ENCODE results near the gene ADORA2A. TPM values are rescaled to one million over a fixed set of nuclear protein-coding genes. Genes with fewer than 3 reads are reported as not detected.

The ADORA2A gene
- total RNA-seq, 1 experiment from 2014 or later = 3.6 TPM

DNA sequence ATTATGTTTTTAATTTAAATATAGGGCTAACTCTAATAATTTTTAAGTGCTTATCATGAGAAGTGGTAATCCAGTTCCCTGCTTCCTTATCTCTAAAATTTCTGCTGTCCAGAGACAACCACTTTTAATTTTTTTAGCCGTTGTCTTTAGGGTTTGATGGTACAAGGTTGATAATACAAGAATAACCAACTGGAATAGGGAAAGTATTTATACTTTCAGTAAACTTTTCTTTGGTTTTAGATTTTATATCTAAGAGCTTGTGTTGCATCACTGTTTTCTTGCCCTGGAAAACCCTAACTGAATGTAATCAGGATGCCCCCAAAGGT lies 46.5 kb upstream of the ADORA2A start:
- intact Hi-C loops (cut with micrococcal nuclease) = no loop called here
- H3K36me3 ChIP-seq (ENCODE audit: control insufficient read depth in 1 of 2, insufficient read depth in 2 of 2, low read length in 2 of 2) = peaks cover 5 to 6% of the 10 kb centered on the region in 2 experiments; a peak in 3 of 4 replicates

DNA sequence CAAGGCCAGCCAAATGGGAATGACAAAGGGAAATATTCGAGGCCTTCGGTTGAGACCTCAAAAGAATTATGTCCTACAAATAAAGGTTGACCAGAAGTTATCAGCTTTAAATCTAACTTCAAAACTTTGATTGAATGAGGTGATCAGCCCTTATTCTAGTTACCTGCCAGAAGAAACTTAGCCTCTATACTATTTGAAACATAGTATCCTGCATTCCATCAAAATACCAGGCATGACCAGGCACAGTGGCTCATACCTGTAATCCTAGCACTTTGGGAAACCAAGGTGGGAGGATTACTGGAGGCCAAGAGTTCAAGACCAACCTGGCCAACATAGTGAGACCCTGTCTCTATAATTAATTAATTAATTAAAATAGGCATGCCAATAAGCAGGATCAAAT lies 44.3 kb upstream of the ADORA2A start:
- ATAC-seq (no peak), DNase-seq (ENCODE audit: low read depth, low spot score) (no peak)
- ChIA-PET CTCF (no interaction called here), RAD21 (ENCODE audit: low non-redundant PET in 1 of 2, low total read pairs in 2 of 2, uncharacterized antibody in 2 of 2, unreplicated experiment in 2 of 2) (no interaction called here), POLR2A (no interaction called here)
- Histone ChIP-seq H3K4me1 (ENCODE audit: control insufficient read depth in 1 of 2, insufficient read depth in 2 of 2, low read length in 2 of 2) (no peaks in the 10 kb centered on the region), H3K79me2 (ENCODE audit: insufficient read depth, low read length) (no peaks in the 10 kb centered on the region), H2AFZ (ENCODE audit: low read depth, low read length, poor library complexity, severe bottlenecking) (no peak overlapping the region), H3K36me3 (ENCODE audit: control insufficient read depth in 1 of 2, insufficient read depth in 2 of 2, low read length in 2 of 2) (peaks cover 0 to 6% of the 10 kb centered on the region in 2 experiments; a peak in 3 of 4 replicates), H3K9ac (ENCODE audit: low read length) (no peak overlapping the region), H3K27ac (ENCODE audit: low read depth, low read length) (no peak overlapping the region), H3K9me2 (ENCODE audit: insufficient read depth) (no peaks in the 10 kb centered on the region), H3K27me3 (ENCODE audit: insufficient read depth, low read length) (no peaks in the 10 kb centered on the region), H3K9me3 (ENCODE audit: control insufficient read depth in 1 of 2, insufficient read depth in 1 of 2, low read depth in 1 of 2, low read length in 2 of 2) (no peaks in the 10 kb centered on the region), H4K20me1 (ENCODE audit: insufficient read depth) (no peaks in the 10 kb centered on the region), H3K4me3 (replicated peaks in 1 of 2; ENCODE audit: low read depth in 1 of 2, low read length in 2 of 2) (no peak overlapping the region), H3K4me2 (ENCODE audit: low read length) (no peak overlapping the region)
- intact Hi-C loops (cut with micrococcal nuclease) = no loop called here
- no TSS peak for BruUV-seq (replicated peaks)
- TF ChIP-seq CEBPB (IDR thresholded peaks at IDR 0.05; ENCODE audit: low read depth) = no peak
- TF ChIP-seq SIN3A (IDR thresholded peaks at IDR 0.05; ENCODE audit: low read depth) = no peak
- TF ChIP-seq TCF7L2 (IDR thresholded peaks at IDR 0.05; ENCODE audit: borderline replicate concordance, extremely low read depth, insufficient read depth, insufficient read length) = no peak
- TF ChIP-seq ZNF274 (IDR thresholded peaks at IDR 0.05; ENCODE audit: low read depth, low read length) = no peak
- no peak for TF ChIP-seq YY1 (IDR thresholded peaks at IDR 0.05; ENCODE audit: extremely low read depth, insufficient replicate concordance, low read depth, low read length)
- no peak for TF ChIP-seq EZH2 (IDR thresholded peaks at IDR 0.05)
- TF ChIP-seq RAD21 (IDR thresholded peaks at IDR 0.05; ENCODE audit: low read depth) = no peak
- TF ChIP-seq CBX3 (IDR thresholded peaks at IDR 0.05; ENCODE audit: low read depth) = no peak
- TF ChIP-seq POLR2AphosphoS5 (IDR thresholded peaks at IDR 0.05; ENCODE audit: low read depth, low read length) = no peak
- TF ChIP-seq SRF (IDR thresholded peaks at IDR 0.05; ENCODE audit: low read depth) = no peak
- no peak for TF ChIP-seq FOSL1 (IDR thresholded peaks at IDR 0.05; ENCODE audit: low read depth)
- no peak for TF ChIP-seq JUND (IDR thresholded peaks at IDR 0.05)
- no peak for TF ChIP-seq EZH2phosphoT487 (IDR thresholded peaks at IDR 0.05; ENCODE audit: borderline replicate concordance)
- no peak for TF ChIP-seq SP1 (IDR thresholded peaks at IDR 0.05; ENCODE audit: low read depth)
- TF ChIP-seq ELF1 (IDR thresholded peaks at IDR 0.05; ENCODE audit: borderline replicate concordance, low read depth) = no peak
- TF ChIP-seq, protein P1, sequence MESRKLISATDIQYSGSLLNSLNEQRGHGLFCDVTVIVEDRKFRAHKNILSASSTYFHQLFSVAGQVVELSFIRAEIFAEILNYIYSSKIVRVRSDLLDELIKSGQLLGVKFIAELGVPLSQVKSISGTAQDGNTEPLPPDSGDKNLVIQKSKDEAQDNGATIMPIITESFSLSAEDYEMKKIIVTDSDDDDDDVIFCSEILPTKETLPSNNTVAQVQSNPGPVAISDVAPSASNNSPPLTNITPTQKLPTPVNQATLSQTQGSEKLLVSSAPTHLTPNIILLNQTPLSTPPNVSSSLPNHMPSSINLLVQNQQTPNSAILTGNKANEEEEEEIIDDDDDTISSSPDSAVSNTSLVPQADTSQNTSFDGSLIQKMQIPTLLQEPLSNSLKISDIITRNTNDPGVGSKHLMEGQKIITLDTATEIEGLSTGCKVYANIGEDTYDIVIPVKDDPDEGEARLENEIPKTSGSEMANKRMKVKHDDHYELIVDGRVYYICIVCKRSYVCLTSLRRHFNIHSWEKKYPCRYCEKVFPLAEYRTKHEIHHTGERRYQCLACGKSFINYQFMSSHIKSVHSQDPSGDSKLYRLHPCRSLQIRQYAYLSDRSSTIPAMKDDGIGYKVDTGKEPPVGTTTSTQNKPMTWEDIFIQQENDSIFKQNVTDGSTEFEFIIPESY (IDR thresholded peaks at IDR 0.05; ENCODE audit: extremely low read depth, insufficient replicate concordance, low read length) = no peak
- TF ChIP-seq, protein P2, sequence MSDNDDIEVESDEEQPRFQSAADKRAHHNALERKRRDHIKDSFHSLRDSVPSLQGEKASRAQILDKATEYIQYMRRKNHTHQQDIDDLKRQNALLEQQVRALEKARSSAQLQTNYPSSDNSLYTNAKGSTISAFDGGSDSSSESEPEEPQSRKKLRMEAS (IDR thresholded peaks at IDR 0.05) = no peak
- TF ChIP-seq, protein P3, sequence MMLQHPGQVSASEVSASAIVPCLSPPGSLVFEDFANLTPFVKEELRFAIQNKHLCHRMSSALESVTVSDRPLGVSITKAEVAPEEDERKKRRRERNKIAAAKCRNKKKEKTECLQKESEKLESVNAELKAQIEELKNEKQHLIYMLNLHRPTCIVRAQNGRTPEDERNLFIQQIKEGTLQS (IDR thresholded peaks at IDR 0.05) = no peak

More for the DNA sequence above, 46.5 kb upstream of the ADORA2A start:
- ATAC-seq (no peak), DNase-seq (ENCODE audit: low read depth, low spot score) (no peak)
- H3K4me3 ChIP-seq (replicated peaks in 1 of 2; ENCODE audit: low read depth in 1 of 2, low read length in 2 of 2) = no peak overlapping the region
- no peak overlapping the region for H3K4me2 ChIP-seq (ENCODE audit: low read length)
- no peaks in the 10 kb centered on the region for H3K9me2 ChIP-seq (ENCODE audit: insufficient read depth)
- TF ChIP-seq EGR1 (IDR thresholded peaks at IDR 0.05; ENCODE audit: low read depth) = no peak
- no peak for TF ChIP-seq SIN3A (IDR thresholded peaks at IDR 0.05; ENCODE audit: low read depth)
- TF ChIP-seq ZNF274 (IDR thresholded peaks at IDR 0.05; ENCODE audit: low read depth, low read length) = no peak
- TF ChIP-seq SRF (IDR thresholded peaks at IDR 0.05; ENCODE audit: low read depth) = no peak
- TF ChIP-seq FOSL1 (IDR thresholded peaks at IDR 0.05; ENCODE audit: low read depth) = no peak
- TF ChIP-seq, protein P2 (IDR thresholded peaks at IDR 0.05) = no peak
- no peak for TF ChIP-seq TCF7L2 (IDR thresholded peaks at IDR 0.05; ENCODE audit: borderline replicate concordance, extremely low read depth, insufficient read depth, insufficient read length)
- TF ChIP-seq ELF1 (IDR thresholded peaks at IDR 0.05; ENCODE audit: borderline replicate concordance, low read depth) = no peak
- no peak for TF ChIP-seq YY1 (IDR thresholded peaks at IDR 0.05; ENCODE audit: extremely low read depth, insufficient replicate concordance, low read depth, low read length)
- no peak for TF ChIP-seq JUND (IDR thresholded peaks at IDR 0.05)
- RAD21 ChIA-PET (ENCODE audit: low non-redundant PET in 1 of 2, low total read pairs in 2 of 2, uncharacterized antibody in 2 of 2, unreplicated experiment in 2 of 2) = no interaction called here
- no peaks in the 10 kb centered on the region for H3K9me3 ChIP-seq (ENCODE audit: control insufficient read depth in 1 of 2, insufficient read depth in 1 of 2, low read depth in 1 of 2, low read length in 2 of 2)
- no peak overlapping the region for H3K9ac ChIP-seq (ENCODE audit: low read length)
- no peak overlapping the region for H2AFZ ChIP-seq (ENCODE audit: low read depth, low read length, poor library complexity, severe bottlenecking)
- no peak overlapping the region for H3K27ac ChIP-seq (ENCODE audit: low read depth, low read length)
- H4K20me1 ChIP-seq (ENCODE audit: insufficient read depth) = no peaks in the 10 kb centered on the region
- H3K4me1 ChIP-seq (ENCODE audit: control insufficient read depth in 1 of 2, insufficient read depth in 2 of 2, low read length in 2 of 2) = no peaks in the 10 kb centered on the region
- CTCF ChIA-PET = no interaction called here
- POLR2A ChIA-PET = no interaction called here
- H3K27me3 ChIP-seq (ENCODE audit: insufficient read depth, low read length) = no peaks in the 10 kb centered on the region
- no peaks in the 10 kb centered on the region for H3K79me2 ChIP-seq (ENCODE audit: insufficient read depth, low read length)
- no TSS peak for BruUV-seq (replicated peaks)
